HG02763 (cell line): Measurements from ENCODE around the gene WNT4.

Source experiments
- ATAC-seq: cut with Tn5 transposase; IDR thresholded peaks from one replicate; pipeline ENCODE4 v1.9.1; 2021; ENCODE audit warnings: mild to moderate bottlenecking, moderate library complexity; ENCODE audit not compliant: unreplicated experiment

WNT4 gene

DNA sequence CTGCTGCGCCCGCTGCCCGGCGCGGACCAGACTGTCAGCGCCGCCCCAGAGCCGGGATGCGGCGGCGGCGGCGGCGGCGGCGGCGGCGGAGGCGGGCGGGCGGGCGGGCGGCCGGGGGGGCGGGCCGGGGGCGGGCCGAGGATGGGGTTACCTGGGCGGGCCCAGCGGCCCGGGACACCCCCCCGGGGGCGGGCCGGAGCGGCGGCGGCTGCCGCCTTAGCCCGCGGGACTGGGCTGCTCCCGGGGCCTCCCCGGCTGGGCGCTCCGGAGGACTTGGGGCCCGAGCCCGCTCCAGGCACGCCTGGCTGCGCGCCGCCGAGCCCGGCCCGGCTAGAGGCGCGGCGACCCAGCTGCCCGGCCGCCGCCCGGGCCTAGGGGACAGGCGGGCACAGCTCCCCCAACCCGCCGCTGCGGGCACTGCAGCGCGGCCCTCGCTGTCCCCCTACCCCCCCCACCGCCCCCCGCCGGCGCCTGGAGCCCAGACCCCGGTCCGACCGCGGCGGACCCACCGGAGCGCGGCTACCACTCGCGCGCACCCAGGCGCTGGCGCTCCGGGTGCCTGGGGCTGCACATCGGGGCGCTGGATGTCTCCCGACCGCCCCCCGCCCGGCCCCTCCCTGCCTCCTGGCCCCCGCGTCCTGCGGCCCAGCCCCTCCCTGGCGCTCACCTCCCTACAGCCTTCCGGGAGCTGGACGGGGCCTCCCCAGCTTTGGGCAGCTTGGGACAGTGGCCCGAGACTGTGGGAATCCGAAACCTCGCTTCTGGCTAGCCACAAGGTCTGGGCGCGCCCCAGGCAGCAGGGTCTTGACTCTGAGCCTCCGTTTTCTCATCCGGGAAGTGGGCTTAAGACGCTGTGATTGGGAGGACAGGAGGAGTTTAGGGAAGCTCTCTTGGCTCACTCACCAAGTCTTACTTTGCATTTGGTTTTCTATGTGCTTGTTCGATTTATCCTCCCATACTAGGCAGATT is at the start of gene WNT4:
Gene WNT4 (minus strand): TSS at position 33 of the 969 bp plus-strand sequence. CDS start 175 bp downstream, outside the sequence.
- no peak for ATAC-seq

DNA sequence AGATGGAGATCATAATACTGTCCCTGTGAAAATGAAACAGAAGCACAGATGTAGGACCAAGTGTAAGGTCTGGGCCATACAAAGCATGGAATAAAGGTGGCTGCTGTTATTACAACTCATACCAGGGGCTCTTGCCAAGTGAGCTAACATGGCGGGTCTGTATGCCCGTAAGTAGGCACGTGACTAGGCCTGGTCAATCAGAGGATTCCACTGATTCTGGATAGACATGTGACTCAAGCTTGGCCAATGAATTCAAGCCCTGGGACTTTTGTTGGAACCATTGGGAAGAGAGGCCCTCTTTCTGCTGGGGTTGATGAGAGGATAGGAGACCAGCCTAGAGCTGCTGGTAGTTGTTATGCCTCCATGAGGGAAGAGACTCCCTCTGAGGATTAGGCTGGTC is 47.8 kb upstream of the WNT4 start:
- ATAC-seq: no peak

DNA sequence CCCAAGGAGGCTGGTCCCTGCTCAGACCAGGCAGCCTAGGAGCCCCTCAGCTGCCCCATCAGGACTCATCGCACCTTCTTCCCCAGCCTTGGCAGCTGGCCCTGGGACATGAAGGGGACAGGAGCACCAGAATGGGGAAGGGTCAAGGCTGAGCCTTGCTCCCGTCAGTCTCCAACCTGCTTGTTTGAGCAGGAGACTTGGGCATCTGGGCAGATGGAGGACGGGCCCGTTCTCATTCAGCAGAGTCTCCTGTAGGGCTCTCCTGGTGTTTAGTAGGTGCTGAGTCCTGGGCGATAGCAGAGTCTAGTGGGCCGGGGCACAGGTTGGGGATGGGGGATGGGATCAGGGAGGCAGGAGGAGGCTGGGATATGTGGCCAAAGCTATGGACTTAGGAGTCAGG is 47.4 kb upstream of the WNT4 start:
- ATAC-seq: no peak

DNA sequence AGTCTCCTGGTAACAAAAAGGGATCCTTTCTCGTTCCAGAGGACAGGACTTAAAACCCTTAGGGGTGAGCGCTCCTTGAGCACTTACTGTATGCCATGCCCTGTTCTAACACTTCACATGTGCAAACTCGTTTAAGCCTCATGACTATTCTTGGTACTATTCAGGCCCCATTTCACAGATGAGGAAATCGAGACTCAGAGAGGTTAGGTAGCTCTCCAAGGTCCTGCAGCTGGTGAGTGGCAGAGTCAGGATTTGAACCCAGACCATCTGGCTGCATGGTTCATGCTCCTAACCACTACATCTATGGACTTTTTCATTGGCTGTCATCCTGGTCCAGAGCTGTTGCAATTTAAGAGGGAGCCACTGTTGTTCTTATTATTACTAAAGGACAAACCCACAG is 46.7 kb upstream of the WNT4 start:
- ATAC-seq: no peak

DNA sequence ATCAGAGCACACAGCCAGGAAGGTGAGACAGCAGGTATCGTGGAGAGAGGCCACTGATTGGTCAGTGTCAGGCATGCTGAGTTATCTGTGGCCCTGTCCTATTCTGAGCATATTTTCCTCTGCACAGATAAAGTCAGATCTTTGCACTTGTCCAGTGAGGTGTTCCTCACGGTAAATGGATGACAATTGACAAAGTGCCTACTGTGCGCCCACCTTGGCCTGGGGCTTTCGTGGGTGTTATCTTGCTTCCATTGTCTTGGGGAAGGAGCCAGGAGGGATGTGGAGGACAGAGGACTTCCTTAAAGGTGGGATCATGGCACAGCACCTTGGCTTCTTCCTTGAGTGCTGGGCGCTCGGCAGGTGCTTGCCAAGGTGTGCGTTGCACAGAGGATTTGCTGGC is 46.0 kb upstream of the WNT4 start:
- no peak for ATAC-seq

DNA sequence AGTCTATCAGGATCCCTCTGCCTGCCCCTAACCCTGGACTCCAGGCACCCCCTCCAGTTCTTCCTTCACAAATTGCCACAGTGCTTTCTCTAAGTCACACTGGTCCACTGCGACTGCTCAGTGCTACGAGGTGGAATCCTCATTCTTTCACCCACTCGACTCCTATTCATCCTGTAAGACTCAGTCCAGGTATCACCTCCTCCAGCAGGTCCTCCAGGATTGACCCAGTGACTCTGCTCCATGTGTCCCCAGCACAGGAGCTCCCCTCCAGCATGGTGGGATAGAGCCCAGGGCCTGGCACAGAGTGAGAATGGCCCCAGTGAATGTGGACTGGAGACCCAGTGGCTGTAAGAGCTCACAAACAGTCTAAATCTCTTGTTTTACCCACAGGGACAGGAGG is 45.5 kb upstream of the WNT4 start:
- no peak for ATAC-seq

DNA sequence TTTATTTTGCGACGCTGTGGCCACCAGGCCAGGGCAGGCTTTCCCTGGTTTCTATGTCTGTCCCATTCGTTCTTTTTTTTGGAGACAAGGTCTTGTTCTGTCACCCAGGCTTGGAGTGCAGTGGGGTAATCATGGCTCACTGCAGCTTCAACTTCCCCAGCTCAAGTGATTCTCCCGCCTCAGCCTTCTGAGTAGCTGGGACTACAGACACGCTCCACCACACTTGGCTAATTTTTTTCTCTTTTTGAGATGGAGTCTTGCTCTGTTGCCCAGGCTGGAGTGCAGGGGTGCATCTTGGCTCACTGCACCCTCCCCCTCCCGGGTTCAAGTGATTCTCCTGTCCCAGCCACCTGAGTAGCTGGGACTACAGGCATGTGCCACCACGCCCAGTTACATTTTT is 43.4 kb upstream of the WNT4 start:
- ATAC-seq: no peak

DNA sequence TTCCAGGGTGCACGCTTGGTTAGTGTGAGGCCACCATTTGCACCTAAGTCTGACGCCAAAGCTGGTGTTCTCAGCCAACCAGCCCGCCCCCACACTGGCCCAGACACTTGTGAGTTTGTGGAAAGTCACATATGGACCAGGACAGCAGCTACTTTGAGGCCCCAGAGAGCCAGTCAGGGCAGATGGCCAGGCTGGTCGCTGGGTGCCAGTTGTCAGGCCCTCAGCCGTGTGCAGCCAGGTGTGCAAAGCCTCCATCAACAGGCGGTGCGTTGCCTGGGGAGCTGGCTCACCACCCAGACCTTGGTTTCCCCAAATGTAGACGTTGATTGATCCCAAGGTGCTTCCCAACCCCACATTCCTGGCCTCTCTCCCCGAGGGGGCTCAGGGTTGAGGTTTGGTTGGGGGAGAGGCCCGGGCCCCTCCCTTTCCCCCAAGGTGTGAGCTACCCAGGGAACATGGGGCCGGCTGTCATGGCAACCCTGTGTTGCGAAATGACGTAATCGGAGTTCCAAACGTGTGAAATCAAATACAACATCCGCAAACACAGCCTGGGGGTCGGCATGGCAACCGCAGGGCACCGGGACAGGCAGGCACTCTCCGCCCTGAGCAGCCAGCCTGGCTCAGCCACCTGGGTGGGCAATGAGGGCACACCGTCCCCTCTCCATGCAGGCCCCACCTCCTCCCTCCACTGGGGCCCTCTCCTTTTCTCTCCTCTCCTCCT is 42.2 kb upstream of the WNT4 start:
- ATAC-seq: no peak

DNA sequence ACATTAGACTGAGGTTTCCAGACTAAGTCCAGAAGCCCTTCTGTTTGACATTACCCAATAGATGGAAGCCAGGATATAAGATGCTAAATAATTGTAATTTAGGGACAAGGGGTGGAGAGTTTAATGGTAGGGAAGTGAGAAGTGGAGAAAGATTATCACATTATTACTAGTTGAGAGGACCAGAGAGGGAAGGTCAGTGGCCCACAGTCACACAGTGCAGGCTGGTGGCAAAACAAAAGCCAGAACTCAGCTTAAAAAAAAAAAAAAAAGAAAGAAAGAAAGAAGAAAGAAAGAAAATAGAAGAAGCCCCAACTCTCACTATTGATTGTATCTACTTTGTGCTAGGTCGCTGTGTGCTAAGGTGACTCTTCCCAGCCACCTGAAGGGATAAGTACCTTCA is 41.6 kb upstream of the WNT4 start:
- no peak for ATAC-seq

DNA sequence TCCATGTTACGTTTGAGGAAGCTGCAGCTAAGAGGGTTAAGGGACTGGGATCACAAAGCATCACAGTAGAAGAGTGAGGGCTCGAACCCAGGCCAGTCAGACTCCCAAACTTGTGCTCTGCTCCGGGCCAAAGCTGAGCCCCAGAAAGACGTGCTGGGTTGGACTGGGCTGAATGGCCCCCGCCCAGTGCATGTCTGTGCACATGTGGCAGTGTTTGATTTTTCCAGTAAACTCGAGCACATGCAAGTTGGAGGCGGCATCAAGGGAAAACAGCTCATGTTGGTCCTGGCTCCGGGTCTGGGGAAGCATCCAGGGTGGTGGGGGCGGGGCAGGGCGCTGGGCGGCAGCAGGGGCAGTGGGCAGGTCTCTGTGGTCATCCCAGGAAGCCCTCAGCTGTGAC is 39.8 kb upstream of the WNT4 start:
- no peak for ATAC-seq

DNA sequence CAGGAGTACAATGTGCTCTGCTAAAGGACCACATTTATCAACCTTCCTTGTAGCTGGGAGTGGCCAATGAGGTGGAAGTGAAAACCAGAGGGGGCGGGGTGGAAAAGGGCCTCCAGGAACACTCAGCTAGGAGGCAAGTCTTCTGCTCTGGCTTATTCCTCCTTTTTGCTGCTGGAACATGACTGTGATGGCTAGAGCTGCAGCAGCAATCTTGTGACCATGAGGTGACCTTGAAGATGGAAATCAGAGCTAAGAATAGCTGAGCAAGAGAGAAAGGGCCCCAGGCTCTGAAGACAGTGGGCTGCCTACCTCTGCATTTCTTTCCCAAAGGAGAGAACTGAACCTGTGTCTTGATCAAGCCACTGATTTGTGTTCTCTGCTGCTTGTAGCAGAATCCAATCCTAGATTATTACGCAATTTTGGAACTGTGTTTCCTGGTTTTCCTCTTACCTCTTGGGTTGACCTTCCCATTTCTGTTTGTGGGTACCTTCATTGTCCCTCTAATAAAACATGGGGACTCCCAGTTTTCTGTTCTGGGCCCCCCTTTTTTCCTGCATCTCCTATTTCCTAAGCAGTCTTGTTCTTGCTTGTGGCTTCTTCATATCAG is 36.4 kb upstream of the WNT4 start:
- no peak for ATAC-seq

DNA sequence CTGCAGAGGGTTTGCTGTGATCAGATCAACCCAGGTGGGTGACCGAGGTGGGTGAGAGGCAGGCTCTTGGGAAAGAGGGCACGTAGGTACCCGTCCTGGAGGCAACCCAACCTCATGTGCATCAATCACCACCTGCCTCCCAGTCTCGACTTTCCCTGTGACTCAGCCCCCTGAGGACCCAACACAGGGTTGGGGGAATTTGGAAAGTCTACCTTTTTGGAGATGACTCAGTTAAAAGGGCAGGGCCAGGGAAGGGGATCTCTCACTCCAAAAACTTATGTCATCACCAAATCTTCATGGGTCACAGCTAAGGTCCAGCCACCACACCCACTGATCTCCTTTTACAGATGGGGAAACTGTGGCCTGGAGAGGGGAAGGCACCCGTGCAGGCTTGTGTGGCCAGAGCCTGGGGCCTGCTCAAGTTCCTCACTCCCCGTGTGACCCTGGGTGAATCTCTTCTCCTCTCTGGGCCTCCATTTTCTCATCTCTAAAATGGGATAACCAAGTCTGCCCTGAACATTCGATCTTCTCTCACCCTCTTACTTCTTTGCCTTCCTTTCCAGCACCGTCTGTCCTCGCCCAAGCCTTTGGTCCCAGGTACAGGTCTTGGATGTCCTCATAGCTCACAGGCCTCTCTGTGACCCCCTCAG is 34.6 kb upstream of the WNT4 start:
- ATAC-seq: no peak

DNA sequence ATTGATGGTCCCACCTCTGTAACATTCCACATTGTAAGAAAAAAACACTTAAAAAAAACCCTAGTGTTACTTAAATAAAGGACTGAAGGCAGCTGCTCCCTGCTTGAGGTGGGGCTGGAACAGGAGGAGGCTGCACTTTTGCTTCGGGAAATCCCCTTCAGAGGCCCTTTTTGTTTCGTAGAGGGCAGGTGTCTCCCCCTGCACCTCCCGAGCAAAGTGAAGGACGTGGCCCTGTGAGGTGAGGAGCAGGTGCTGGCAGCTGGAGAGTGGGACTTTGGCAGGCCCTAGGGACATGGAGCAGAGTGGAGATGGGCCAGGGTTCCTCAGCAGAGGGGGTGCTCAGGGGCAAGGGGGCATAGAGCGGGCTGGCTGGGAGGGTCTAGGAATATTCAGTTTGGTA is 33.4 kb upstream of the WNT4 start:
- ATAC-seq: no peak

DNA sequence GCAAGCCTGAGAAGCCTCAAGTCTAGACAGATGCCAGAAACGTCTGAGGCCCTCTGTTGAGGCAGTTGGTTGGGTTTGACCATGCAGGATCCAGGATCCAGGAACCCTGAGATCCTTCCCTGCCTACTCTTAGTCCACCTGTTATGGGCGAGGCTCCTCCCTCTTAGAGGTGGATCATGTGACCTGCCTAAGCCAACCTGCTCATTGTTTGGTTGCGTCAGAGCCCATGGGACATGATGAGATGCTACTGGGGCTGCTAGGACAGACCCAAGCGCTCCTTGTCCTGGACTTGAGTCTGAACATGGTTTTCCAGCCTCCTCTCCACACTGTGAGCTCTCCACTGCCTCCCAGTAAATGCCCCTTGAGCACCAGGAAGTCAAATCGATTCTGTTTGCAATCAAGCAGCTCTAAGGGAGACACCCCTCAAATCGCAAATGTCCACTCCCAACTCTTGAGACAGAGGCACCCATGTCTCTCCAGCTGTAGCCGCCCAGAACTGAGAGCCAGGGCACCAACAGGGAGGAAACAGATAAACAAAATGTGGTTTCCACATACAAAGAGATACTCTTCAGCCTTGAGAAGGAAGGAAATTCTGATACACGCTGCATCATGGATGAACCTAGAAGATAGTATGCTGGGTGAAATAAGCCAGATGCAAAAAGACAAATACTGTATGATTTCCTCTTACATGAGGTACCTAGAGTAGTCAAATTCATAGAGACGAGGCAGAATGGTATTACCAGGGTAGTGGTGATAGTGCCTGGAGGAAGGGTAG is 31.7 kb upstream of the WNT4 start:
- ATAC-seq: no peak

DNA sequence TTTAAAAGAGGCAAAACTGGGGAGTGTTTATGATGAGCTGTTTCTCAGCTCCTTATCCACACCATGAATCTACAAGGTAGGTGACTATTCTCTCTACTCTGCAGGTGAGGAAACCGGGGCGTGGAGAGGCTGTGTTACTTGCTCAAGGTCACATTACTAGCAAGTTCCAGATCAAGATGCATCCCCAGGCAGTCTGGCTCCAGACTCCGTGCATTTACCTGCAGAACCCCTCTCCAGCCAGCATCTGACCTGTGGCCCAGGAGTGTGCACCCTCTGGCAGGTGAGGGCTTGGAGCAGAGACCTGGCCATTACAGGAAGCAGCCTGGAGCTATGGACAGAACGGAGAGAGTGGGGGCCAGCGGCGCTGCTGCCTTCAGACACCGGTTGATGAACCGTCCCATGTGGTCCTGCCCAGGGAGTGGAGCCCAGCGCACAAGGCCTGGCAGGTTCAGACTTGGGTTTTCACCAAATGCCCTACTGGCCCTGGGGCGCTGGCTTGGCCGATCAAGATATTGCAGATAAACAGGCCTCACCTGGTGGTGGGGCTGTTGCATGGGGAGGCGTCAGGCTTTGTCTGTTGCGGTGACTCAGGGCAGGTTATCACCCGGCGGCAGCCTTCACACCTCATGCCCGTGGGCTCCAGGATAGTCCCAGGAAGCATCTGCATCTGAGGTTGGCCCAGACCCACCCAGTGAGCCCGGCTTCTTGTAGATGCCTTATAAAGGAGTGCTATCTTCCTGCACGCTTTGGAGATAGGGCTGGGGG is 29.2 kb upstream of the WNT4 start:
- no peak for ATAC-seq

DNA sequence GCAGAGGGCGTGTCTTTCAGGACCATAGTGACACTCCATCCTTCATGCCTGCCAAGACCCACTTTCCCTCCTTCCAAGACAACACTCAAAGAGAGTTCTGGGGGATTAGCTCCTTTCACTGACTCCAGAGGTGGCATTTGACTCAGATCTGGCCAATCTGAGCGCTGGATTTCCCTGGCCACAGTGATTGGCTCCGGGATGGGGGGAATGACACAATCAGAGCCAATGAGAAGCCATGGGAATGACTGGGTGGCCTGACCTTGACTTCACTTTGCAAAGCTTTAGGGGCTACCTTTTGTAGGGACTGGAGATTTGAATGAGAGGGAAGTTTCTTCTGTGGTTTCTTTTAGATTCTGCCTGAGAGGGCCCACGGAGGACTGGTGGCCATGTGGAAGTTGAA is 26.9 kb upstream of the WNT4 start:
- no peak for ATAC-seq

DNA sequence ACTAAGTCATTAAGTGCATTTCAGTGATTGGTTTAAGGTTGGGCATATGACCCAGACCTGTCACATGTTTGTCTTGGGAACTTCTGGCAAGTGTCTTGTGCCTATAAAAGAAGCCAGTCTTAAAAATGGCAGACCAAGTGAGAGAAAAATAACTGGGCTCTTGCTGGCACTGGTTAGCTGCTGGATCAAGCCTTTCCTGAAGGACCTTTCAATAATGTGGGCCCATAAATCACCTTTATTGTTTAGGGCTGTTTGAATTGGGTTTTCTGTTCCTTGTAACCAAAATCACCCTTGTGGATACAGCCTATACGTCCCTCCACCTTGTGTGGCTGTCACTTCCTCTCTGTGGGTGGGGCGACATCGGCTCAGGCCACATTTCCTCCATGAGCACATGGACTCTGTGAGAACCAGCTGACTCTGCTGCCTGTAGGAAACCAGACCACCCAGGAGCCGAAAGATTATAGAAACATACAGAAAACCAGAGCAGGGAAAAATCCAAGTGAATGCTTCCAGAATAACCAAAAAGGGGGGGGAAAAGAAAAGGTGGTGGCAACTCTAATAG is 25.6 kb upstream of the WNT4 start:
- no peak for ATAC-seq

DNA sequence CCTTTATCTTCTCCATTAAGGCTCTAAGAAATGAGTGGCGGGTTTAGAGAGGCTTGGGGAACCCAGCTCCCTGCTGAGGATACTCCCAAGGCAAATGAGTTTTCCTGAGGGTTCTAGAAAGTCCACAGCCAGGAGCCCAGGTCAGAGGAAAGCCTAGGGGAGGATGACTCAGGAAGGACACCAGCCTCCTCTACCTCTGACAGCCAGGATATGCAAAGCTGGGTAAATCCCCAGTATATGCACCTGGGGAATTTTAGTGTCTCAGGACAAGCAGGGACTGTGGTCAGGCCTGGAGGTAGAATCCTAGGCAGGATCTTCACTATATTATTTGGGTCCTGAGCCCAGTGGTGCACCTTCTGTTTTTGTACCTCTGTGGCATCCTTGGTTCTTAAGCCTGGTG is 23.5 kb upstream of the WNT4 start:
- no peak for ATAC-seq
